ENCODE measurements around the gene SLC6A13.
"Not testable (repeated sequence)": the region's sequence is repeated elsewhere in the genome, so short reads cannot be mapped to it uniquely, and the experiment has no call there.

SLC6A13 gene

DNA sequence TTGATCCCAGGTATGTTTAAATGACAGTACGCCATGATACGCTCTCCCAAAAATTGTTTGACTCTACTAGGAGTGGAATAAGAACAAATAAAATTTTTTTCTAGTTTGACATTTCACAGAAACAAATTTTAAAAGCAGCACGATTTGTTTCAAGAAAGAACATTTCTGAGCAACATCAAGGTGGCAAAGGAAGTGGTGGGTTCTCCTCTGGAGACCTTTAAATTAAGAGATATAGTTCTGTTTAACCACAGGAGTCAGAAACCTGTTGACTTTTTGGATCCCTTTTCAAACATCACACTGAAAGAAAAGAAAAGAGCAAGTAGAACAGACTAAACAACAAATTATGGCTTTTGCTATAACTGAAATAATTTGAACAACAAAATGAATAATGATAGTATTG is 2.5 kb upstream of the SLC6A13 start:
- no peak for DNase-seq

DNA sequence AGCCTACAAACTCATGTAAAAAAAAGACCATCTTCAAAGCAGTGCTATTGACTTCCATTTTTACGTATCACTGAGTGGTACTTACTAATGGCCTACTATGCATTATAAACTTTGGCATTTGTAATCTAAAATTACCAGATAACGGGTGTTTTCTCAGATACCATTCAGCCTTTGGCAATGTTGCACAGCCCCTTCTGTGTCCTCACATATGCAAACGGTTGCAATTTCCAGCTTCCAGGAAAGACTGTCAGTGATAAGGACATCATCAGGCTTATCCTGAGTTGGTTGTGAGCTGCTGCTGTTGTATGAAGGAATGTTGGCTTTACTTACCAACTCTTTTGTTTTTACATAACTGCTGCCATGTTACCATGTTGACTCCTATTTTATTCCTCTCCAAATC is 1.6 kb upstream of the SLC6A13 start:
- DNase-seq, result no peak

DNA sequence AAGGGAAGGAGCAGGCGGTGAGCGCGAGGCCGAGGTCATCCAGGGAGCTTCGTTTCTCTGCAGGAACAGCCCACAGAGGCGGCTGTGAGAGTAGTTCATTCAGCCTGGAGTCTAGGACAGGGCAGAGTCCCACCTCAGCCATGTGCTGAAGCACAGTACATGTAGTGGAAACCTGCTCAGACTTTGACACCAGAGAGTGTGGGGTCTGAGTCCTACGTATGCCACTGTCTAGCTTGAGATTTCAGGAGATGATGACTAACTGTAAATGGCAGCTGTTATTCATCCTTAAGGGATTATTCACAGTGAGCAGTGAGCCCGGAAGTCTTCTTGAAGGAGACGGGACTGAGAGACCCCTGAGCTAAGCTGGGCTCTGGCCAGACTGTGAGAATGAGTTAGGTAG is 938 bp upstream of the SLC6A13 start:
- DNase-seq, result no peak

DNA sequence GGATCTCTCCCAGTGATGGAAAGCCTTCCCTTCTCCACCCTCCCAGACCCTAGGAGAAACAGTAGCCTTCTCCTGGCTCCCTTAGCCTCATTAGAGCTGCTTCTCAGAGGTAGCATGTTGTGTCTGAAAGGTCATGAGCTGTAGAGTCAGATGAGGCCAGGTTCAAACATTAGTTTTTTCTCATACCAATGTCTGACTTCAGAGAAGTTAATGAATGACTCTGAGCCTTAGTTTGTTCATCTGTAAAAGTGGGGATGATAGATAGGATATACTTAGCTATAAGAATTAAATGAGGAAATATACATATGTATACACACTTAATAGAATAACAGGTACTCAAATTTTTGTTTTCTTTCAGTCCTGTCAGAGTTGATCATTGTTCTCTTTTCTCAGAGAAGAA is 523 bp downstream of the SLC6A13 start:
- no peak for DNase-seq

DNA sequence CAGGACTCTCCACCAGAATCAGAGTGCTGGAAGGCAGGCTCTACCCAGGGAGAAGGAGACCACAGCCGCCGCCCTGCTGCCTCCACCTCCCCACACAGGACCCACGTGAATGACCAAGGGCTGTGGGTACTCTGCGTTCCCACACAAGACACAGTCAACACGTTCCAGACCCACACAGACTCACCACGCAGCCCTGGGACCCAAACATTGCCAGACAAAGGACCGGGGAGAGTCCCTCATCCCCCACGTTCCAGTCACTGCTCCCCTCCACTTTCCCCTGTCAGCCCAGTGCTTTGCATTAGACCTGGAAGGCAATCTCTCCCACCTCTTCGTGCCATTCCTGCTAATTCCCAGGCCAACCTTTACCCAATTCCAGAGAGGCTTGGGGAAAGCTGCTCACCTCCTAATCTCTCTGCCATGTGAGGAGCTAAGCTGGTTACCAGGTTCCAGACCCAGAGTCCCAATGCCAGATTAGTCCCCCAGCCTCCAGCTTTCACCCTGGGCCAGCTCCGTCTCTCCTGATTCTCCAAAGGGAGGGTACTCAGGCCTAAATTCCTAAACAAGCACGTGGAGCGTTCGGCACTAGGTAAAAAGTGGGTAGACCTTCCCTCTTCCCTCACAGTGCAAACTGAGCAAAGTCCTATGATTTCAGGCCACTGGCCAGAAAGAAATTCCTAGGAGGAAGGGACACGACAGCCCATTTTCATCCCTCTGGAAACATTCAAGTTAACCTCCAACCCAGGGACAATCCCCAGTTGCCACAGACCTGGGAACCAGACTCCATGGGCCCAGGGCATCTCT is 4.9 kb downstream of the SLC6A13 start:
- no peak for DNase-seq

DNA sequence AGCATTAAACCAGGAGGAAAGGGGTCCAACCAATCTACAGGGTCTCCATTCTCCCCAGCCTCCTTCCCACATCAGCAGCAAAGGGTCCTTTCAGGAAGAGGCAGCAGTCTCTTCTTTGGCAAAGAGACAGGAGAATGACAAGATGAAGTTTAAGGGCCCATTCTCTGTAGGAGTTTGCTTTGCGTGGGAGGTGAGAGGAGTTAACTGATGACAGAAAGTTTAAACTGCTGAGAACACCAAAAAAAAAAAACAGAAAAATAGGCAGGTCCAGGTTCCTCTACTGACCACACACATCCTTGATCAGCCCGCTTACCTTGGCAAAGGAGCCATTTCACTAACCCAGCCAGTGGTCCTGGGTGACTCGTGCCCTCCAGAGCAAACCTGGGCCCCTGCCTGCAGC is 5.7 kb downstream of the SLC6A13 start:
- DNase-seq, result no peak

DNA sequence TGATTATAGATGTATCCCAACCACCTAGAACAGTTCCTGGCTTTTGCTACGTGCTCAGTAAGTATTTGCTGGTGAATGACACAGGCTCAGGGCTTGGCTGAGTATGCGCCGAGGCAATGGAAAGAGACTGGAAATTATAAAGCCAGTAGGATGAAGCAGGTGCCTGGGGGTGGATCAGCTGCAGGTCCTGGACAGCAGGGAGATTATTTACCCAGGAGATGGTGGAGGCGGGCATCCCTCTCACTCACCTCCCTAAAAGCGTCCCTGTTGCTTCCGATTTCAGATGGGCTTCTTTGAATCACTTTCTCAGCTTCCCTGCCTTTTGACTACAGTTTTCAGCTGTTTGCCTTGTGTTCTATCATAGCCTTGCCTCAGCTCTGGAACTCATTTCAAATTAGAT is 6.4 kb downstream of the SLC6A13 start:
- peak in 2 of 58 donors; percentile 14 to 27 for DNase-seq

DNA sequence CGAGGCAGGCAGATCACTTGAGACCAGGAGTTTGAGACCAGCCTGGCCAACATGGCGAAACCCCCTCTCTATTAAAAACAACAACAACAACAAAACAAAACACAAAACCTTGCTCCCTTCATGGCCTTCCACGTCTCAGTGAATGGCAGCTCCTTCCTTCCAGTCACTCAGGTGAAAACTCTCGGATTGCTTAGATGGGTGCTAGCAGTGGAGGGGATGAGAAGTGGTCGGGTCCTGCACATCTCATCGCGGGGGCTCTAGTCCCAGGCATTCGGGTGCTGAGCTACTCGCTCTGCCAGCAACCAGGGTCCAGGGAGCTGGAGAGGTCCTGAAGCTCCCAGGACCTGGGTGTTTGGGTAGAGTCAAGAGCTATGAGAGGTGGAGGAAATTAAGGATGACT is 7.7 kb downstream of the SLC6A13 start:
- no peak for DNase-seq

DNA sequence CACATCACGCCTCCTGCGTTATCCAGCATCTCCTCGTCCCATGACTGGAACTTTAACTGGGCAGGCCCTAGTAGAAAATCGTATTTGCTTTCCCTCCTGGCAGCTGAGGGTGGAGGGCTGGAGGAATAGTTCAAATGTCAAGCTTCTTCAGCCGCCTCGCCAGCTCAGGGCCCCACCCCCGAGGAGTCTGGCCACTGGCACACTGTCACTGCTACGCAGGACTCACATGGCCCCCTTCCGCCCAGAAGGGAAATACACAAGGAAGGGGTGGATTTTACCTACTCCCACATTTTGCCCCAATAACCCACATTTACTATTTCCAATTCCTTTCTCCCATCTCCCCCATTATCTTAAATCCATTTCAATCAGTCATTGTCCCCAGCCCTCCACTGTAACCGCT is 8.6 kb downstream of the SLC6A13 start:
- no peak for DNase-seq

DNA sequence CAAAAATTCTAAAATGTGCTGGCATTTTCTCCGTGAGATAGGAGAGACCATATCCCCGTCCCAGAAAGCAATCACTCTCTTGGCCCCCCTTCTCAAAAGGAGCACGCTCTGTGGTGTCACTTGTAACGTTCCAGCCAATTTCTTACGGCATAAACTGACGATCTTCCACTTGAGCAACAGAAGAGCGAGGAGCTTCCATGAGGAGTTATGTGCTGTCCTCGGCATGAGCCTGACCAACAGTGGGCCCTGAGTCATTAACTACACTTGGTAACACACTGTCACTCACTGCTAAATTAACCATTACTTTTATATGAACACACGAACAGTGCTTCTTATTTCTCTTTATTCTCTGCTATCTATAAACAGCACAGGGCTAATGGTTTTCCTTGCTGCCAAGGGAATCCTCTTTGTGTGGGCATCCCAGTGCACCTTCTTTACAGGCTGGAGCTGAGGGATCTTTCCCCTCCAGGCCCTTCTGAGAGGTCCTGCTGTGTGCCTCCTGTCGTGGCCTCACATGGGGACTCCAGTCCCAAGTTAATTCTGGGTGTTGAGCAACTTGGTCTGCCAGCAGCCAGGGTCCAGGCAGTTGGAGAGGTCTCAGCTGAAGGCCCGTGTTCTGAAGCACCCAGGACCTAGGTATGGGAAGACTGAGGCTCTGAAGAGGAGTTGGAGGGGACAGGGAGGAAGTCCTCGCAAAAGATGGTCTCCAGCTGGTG is 9.4 kb downstream of the SLC6A13 start:
- no peak for DNase-seq

DNA sequence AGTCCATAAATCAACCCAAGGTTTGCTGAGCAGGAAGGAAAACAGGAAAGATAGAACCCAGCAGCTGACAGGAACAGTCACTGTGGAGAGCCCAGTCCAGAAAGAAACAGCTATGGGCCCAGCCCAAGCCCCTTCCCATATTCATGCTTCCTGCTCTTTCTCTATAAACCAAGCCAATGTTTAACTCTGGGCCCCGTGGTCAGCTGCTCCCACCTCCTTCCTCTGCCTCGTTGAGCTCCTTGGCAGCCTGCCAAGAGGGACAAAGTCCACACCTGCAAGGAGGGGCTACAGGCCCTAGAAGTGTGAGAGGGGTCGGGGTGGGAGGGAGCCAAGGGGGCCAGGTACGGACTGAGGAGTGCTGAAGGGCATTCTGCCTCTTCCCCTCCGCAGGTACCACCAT is 10.0 kb downstream of the SLC6A13 start:
- DNase-seq, result no peak

DNA sequence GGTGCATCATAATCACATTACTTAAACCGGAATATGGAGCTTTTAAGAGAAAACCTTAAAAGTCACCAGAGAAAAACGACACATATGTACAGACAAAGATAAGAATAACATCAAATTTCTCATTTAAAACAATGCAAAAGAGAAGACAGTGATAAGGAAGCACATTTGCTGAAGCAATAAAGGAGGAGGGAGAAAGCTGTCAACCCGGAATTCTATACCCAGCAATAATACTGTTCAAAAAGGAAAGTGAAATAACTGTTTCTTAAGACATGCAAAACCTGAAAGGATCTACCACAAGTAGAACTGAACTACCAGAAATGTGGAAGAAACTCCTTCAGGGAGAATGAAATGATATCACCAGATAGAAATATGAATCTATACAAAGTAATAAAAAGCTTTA is 15.4 kb downstream of the SLC6A13 start:
- DNase-seq, result no peak

DNA sequence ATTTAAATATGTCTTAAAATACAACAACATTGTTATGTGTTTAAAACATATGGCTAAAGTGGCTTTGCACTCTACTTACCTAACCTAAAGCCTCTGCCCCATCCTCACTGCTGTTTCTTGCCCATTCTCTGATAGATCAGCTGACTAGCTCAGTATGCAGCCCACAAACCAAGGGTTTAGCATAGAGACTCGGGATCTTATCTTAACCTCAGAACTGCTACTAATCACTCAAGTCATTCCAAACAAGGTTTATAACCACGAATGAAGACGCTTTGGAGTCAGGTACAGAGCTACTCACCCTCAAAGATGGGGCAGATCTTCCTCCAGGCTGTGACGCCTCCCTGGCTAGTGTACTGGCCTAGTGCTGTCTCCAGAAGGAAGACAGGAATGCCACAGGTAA is 19.3 kb downstream of the SLC6A13 start:
- DNase-seq, result no peak

DNA sequence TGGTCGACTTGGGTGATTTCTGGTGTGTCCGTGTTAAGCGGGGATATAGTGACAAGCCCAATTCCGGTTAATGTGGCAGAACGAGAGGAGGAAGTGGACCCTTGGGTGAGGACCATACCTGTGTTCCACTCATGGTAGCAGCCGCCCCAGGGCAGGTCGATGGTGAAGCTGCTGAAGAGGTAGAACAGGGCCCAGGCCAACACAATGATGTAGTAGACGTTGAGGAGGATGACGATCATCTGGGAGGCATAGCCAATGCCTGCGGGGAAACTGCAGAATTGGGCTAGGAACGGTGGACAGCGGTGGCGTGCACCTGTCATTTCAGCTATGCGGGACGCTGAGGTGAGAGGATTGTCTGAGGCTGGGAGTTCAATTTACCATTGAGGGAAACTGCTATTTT is 20.1 kb downstream of the SLC6A13 start:
- DNase-seq, result no peak

DNA sequence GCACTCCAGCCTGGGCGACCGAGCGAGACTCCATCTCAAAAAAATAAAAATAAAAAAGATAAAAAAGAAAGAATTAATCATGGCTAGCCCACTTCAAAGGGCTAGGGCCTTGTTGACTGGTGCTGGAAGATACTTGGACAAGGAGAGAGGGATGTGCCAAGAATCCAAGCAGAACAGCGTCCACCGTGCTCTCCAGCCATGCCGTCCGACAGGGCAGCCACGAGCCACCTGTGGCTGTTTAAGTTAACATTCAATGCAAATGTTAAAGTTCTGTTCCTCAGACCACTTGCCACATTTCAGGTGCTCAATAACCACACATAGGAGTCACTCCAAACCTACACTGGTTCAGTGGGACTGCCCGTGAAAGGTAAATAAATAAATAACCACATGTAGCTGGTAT is 21.4 kb downstream of the SLC6A13 start:
- DNase-seq, result no peak

DNA sequence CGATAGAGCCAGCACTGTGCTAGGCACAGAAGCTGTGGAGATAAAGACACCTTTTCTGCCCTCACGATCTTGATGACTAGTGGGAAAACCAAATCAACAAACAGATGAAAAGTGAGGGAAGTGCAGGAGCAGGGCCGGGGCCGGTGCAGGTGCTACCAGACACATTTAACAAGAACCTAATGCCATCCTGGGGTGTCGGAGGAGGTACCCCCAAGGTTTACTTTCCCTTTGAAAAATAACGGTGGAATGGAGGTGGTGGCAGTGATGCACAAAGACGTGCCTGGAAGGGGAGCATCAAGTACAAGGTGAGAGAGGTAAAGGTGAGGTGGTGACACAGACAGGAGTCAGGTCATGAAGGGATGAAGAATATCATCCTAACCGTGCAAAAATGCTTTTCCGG is 22.1 kb downstream of the SLC6A13 start:
- no peak for DNase-seq

DNA sequence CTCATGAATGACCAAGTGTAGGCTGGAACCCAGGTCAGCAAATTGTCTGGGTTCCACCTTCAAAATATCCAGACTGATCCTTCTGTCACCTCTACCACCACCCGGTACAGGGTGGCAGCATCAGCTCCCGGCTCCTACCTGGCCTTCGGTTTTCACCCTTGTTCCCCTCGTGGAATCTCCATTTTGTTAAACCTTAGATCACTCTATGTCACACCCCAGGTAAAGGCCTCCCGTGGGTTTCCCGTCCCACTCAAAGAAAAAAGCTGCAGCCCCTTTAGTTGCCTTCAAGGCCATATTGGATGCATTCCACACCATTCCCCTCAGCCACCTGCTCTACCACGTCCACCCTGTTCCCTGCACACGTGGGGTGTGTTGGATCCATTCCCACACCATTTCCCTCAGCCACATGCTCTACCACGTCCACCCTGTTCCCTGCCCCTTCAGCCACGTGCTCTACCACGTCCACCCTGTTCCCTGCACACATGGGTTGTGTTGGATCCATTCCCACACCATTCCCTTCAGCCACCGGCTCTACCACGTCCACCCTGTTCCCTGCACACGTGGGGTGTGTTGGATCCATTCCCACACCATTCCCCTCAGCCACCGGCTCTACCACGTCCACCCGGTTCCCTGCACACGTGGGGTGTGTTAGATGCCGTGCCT is 23.8 kb downstream of the SLC6A13 start:
- no peak for DNase-seq

DNA sequence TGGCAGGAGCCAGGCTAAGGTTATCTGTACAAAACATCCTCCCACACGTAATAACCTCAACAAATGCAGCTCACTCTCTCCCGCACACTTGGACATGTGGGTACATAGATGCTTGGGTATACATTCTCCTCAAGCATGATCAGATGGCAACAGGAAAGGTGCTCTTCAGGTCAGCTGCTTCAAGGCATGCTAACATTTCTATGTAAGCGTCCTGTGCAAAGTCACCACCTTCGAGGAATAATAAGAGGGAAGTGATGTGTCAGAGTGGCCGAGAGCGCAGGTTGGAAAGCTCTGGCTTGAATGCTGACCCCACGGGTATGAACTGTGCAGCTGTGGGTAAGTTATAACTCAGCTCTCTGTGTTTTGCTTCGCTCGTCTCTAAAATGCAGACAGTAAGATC is 24.5 kb downstream of the SLC6A13 start:
- DNase-seq, result no peak

DNA sequence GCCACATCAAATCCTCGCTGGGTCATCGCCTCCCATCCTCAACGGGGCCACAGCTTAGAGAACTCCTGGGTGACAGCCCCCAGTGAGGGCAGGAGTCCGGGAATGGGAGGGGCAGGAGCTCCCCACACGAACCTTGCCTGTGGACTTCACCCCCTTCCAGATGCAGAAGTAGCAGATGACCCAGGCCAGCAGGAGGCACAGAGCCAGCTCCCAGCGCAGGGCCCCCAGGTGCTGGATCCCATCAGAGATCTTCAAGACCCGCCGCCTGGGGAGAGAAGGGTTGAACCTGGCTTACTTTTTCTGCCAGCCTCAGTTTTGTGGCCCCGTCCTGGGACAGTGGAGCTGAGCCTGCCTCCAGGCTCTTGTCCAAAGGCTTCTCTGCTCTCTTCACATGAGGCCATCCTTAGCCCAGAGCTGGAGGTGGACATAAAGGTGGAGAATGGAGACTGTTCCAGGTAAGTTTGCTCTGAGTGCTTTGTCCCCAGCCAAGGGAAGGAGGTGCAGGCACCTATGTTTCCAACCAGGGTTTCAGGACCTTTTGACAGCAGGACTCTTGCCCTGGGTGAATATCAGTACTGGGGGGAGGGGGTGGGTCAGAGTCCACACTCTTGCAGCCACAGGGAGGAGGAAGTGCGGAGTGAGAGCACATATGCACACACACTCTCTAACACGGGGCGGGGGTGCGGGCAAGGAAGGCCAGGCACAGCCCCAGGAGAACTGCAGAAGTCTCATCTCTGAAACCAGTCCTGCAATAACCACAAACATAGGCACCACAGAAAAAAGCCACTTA is 25.4 kb downstream of the SLC6A13 start:
- no peak for DNase-seq

DNA sequence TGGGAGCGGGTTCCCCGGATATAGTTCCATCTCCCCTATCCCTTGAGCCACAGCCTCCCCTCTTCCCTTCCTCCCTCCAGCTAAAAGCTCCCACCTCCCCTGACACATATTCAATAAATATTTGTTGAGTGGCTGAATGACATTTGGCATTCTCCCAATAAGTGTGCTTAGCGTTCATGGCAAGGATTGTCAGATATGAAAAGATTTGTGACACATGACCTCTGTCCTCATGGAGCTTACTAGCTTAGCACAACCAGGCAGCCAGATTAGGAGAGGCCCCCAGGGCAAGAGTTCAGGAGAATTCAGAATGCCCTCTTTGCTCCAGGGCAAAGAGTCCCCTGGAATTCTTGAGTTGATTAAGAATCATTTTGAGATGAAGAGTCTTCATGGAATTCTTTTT is 26.2 kb downstream of the SLC6A13 start:
- DNase-seq, result no peak

DNA sequence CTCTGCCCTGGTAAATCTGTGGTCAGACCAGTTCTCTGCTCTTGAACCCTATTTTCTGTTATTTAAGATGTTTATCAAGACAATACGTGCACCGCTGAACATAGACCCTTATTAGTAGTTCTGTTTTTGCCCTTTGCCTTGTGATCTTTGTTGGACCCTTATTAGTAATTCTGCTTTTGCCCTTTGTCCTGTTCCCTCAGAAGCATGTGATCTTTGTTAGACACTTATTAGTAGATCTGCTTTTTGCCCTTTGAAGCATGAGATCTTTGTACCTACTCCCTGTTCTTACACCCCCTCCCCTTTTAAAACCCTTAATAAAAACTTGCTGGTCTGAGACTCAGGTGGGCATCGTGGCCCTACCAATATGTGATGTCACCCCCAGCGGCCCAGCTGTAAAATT is 26.7 kb downstream of the SLC6A13 start:
- not testable (repeated sequence) for DNase-seq

DNA sequence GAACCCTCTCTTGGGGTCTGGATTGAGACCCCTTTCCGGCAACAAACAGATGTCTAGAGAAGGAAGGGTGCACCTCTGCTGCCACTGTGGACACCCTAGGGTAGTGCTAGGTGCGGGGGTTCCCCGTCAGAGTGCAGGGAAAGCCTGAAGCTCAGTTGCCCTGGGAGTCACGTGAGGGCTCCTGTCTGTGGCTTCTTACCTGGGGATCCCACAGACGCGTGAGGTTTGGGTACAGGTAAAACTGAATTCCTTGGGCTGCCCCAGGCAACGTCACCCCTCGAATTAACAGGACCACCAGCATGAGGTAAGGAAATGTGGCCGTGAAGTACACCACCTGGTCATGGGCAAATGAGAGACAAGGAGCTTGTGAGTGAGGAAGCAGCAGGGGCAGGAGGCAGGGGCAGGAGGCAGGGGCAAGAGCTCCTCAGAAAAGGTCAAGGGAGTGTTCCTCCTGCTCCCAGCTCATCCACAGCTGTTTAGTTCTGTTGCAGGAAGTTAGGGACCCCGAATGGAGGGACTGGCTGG is 27.7 kb downstream of the SLC6A13 start:
- no peak for DNase-seq

Data from anterior cingulate cortex (tissue), 58 donors.